HG03060 (cell line): ENCODE results near the gene GRPR.
A peak's percentile ranks its signal among the peaks of the same experiment; 100 is the strongest.
"Not testable (repeated sequence)": the region's sequence is repeated elsewhere in the genome, so short reads cannot be mapped to it uniquely, and the experiment has no call there.

ENCODE experiments used
- ATAC-seq: cut with Tn5 transposase; IDR thresholded peaks from one replicate; pipeline ENCODE4 v1.9.1; 2021; ENCODE audit warnings: low read depth, moderate number of reproducible peaks; ENCODE audit not compliant: unreplicated experiment

The GRPR gene

GRCh38 chrX:16175329-16176061 lies 52.1 kb downstream of the GRPR start:
- no peak for ATAC-seq

- ATAC-seq: no peak
Observed at GRCh38 chrX:16177260-16177659, 53.9 kb downstream of the GRPR start.

- not testable (repeated sequence) for ATAC-seq
Observed at GRCh38 chrX:16183843-16184242, 60.5 kb downstream of the GRPR start.

- peak; percentile 91 for ATAC-seq
Observed at GRCh38 chrX:16185725-16186136, 62.4 kb downstream of the GRPR start.

GRCh38 chrX:16186380-16187007 lies 63.1 kb downstream of the GRPR start:
- ATAC-seq: no peak

- ATAC-seq: no peak
Observed at GRCh38 chrX:16187024-16187760, 63.8 kb downstream of the GRPR start.

GRCh38 chrX:16188687-16189086 lies 65.3 kb downstream of the GRPR start:
- no peak for ATAC-seq

GRCh38 chrX:16191605-16192004 lies 68.2 kb downstream of the GRPR start:
- ATAC-seq: no peak

GRCh38 chrX:16196829-16197228 lies 73.5 kb downstream of the GRPR start:
- ATAC-seq: no peak

GRCh38 chrX:16199343-16199742 lies 76.0 kb downstream of the GRPR start:
- ATAC-seq: no peak

GRCh38 chrX:16202943-16203342 lies 79.6 kb downstream of the GRPR start:
- no peak for ATAC-seq
